Loucy (cell line): ENCODE results near the gene JAG1.

Experiments used
- EZH2phosphoT487 ChIP-seq: fragments of 200-600 bp; IDR thresholded peaks from 2 replicates; pipeline ENCODE4 v1.6.1; 2018; ENCODE audit warnings: antibody characterized with exemption, mild to moderate bottlenecking, moderate library complexity, borderline replicate concordance
- TF ChIP-seq, protein P1 (sequence below): fragments of 200-600 bp; sonication (generic); conservative IDR thresholded peaks from 2 replicates; pipeline ENCODE4 v1.5.1; 2014; ENCODE audit warnings: mild to moderate bottlenecking, antibody characterized with exemption, low read length

DNA sequence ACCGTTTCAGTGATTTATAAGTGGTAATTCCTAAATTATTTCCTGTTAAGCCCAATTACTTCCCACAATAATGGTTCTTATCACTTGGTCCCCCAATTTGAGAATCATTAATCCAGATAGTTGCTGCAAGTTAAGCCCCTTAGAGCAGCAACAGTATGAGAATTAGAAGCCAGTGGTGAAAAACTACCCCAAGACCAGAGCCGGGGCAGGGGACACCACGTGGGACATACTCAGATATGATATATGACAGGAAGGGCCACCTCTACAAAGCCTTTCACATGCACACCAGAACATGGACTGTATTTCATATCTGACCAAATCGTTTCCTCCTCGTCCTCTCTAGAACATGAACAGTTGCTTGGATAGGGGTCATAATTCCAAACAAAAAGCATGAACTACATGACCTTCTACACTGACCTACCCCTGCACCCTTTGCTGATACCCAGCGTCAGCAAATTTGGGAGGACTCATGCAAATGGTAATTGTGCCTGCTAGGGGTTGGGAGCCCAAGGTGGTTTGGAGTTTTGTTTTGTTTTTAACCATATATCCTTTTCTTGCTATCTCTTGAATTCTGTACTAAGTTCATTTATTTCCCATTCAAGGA lies 3.9 kb downstream of the JAG1 start:
- TF ChIP-seq, protein P1, sequence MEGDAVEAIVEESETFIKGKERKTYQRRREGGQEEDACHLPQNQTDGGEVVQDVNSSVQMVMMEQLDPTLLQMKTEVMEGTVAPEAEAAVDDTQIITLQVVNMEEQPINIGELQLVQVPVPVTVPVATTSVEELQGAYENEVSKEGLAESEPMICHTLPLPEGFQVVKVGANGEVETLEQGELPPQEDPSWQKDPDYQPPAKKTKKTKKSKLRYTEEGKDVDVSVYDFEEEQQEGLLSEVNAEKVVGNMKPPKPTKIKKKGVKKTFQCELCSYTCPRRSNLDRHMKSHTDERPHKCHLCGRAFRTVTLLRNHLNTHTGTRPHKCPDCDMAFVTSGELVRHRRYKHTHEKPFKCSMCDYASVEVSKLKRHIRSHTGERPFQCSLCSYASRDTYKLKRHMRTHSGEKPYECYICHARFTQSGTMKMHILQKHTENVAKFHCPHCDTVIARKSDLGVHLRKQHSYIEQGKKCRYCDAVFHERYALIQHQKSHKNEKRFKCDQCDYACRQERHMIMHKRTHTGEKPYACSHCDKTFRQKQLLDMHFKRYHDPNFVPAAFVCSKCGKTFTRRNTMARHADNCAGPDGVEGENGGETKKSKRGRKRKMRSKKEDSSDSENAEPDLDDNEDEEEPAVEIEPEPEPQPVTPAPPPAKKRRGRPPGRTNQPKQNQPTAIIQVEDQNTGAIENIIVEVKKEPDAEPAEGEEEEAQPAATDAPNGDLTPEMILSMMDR = no peak
- no peak for TF ChIP-seq EZH2phosphoT487
